Measurements from ENCODE around the gene C1QTNF8. TPM values are rescaled to one million over a fixed set of nuclear protein-coding genes. Genes with fewer than 3 reads are reported as not detected.

The C1QTNF8 gene
- polyA plus RNA-seq, 1 donor (not counting 4 experiments of a cell fraction or from before 2014, with no cell fraction given), result not detected

DNA sequence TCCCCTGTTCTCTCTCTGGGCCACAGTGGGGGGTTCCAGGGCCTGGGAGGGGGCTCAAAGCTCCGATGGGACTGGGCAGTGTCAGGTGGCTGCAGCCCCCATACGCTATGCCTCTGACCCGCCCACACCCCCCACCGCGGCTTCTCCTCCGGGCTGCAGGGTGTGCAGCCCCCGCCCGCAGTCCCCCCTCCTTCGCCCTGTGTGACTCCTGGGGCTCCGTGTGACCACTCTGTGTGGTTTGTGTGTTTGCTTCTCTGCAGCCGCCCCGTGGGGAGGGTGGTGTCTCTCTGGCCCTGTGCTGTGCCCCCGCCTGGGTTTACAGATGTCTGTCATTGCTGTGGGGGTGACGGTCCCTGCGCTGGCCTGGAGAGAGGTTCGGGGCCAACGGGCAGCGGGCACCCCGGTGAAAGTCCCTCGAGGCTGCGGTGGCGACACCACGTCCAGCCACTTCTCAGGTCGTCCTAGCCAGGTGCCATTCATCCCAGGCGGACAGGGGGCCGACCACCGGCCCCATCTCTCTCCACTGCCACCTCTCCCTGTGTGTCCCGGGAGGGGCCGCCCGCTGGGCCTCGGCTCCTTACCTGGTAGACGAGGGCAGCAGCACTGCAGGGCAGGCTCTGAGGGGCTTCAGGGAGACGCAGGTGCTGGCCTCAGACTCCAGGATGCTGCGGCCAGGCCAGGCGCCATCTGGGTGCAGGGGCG is 18.0 kb downstream of the C1QTNF8 start:
- H3K27ac ChIP-seq (ENCODE audit: control insufficient read depth, insufficient read depth, low read length), result no peak overlapping the region
- H3K9me1 ChIP-seq (ENCODE audit: control insufficient read depth, extremely low read depth, insufficient read depth, low read length), result no peaks in the 10 kb centered on the region
- FAIRE-seq, result no peak
- H4K20me1 ChIP-seq (ENCODE audit: control insufficient read depth, extremely low read depth, insufficient read depth, low read length), result no peaks in the 10 kb centered on the region
- no peak for TF ChIP-seq EZH2 (IDR thresholded peaks at IDR 0.05; ENCODE audit: low read length)
- TF ChIP-seq, protein P1, sequence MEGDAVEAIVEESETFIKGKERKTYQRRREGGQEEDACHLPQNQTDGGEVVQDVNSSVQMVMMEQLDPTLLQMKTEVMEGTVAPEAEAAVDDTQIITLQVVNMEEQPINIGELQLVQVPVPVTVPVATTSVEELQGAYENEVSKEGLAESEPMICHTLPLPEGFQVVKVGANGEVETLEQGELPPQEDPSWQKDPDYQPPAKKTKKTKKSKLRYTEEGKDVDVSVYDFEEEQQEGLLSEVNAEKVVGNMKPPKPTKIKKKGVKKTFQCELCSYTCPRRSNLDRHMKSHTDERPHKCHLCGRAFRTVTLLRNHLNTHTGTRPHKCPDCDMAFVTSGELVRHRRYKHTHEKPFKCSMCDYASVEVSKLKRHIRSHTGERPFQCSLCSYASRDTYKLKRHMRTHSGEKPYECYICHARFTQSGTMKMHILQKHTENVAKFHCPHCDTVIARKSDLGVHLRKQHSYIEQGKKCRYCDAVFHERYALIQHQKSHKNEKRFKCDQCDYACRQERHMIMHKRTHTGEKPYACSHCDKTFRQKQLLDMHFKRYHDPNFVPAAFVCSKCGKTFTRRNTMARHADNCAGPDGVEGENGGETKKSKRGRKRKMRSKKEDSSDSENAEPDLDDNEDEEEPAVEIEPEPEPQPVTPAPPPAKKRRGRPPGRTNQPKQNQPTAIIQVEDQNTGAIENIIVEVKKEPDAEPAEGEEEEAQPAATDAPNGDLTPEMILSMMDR (optimal IDR thresholded peaks at IDR 0.05 in 1 of 3, IDR thresholded peaks at IDR 0.05 in 1 of 3, conservative IDR thresholded peaks at IDR 0.05 in 1 of 3; ENCODE audit: extremely low read depth in 1 of 3, insufficient read depth in 2 of 3, low read length in 3 of 3), result no peak
- no peak overlapping the region for H3K4me3 ChIP-seq (ENCODE audit: control insufficient read depth in 2 of 3, extremely low read depth in 1 of 3, insufficient read depth in 2 of 3, low read depth in 1 of 3, low read length in 3 of 3)
- no peaks in the 10 kb centered on the region for H3K4me1 ChIP-seq (ENCODE audit: control insufficient read depth, extremely low read depth, insufficient read depth, low read length)
- no peaks in the 10 kb centered on the region for H3K9me3 ChIP-seq (ENCODE audit: control insufficient read depth, low read depth, low read length)
- H3K36me3 ChIP-seq (ENCODE audit: control insufficient read depth in 2 of 2, extremely low read depth in 1 of 2, insufficient read depth in 2 of 2, low read length in 2 of 2), result no peaks in the 10 kb centered on the region
- no peak overlapping the region for H3K9ac ChIP-seq (ENCODE audit: control insufficient read depth, extremely low read depth, insufficient read depth, low read length)
- H3K4me2 ChIP-seq (ENCODE audit: control insufficient read depth, extremely low read depth, insufficient read depth, low read depth, low read length), result no peak overlapping the region
- H2AFZ ChIP-seq (ENCODE audit: control insufficient read depth, low read length), result no peak overlapping the region
- no peaks in the 10 kb centered on the region for H3K79me2 ChIP-seq (ENCODE audit: control insufficient read depth, insufficient read depth, low read length)
- H3K27me3 ChIP-seq (ENCODE audit: control insufficient read depth, extremely low read depth, insufficient read depth, low read length), result peaks cover 24% of the 10 kb centered on the region
- no peak for DNase-seq (ENCODE audit: low read depth, low spot score)
- dilution Hi-C loops (cut with MboI; ENCODE audit: extremely low pct_ligation_motif_present, low sequenced_read_pairs), result no loop called here

DNA sequence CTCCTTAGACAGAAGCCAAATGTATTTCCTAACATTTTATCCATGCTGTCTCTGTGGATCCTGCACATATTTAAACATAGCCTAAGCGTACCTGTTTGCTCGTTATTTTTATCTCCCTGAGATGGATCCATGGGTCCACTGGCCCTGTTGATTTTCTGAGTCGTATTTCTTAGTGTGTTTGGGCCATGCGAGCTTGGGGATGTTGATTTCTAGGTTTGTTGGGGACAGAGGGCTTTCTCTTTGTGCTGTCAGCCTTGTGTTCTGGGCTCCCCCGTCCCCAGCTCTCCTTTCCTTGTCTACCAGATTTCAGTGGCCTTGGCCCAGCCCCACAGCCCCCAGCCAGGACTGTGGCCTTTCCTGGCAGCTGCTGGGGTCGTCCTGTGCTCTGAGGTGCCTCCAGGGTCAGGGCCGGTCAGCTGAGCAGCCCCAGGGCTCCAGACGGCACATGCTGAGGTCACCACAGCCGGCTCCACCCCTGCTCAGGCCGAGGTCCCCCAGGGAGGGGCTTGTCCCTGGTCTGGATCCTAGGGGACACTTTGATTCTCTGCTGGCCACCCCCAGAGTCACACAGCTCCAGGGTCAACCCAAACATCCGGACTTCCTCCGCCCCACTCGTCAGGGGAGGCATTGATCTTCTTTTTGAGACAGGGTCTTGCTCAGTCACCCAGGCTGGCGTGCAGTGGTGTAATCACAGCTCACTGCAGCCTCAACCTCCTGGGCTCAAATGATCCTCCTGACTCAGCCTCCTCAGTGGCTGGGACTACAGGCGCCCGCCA is 19.1 kb downstream of the C1QTNF8 start:
- Histone ChIP-seq H3K4me2 (ENCODE audit: control insufficient read depth, extremely low read depth, insufficient read depth, low read depth, low read length) (no peak overlapping the region), H4K20me1 (ENCODE audit: control insufficient read depth, extremely low read depth, insufficient read depth, low read length) (no peaks in the 10 kb centered on the region), H3K27me3 (ENCODE audit: control insufficient read depth, extremely low read depth, insufficient read depth, low read length) (peaks cover 28% of the 10 kb centered on the region), H3K4me1 (ENCODE audit: control insufficient read depth, extremely low read depth, insufficient read depth, low read length) (no peaks in the 10 kb centered on the region), H3K36me3 (ENCODE audit: control insufficient read depth in 2 of 2, extremely low read depth in 1 of 2, insufficient read depth in 2 of 2, low read length in 2 of 2) (no peaks in the 10 kb centered on the region), H3K9me3 (ENCODE audit: control insufficient read depth, low read depth, low read length) (no peaks in the 10 kb centered on the region), H3K27ac (ENCODE audit: control insufficient read depth, insufficient read depth, low read length) (no peak overlapping the region), H2AFZ (ENCODE audit: control insufficient read depth, low read length) (no peak overlapping the region), H3K4me3 (ENCODE audit: control insufficient read depth in 2 of 3, extremely low read depth in 1 of 3, insufficient read depth in 2 of 3, low read depth in 1 of 3, low read length in 3 of 3) (no peak overlapping the region), H3K9ac (ENCODE audit: control insufficient read depth, extremely low read depth, insufficient read depth, low read length) (no peak overlapping the region), H3K9me1 (ENCODE audit: control insufficient read depth, extremely low read depth, insufficient read depth, low read length) (no peaks in the 10 kb centered on the region), H3K79me2 (ENCODE audit: control insufficient read depth, insufficient read depth, low read length) (no peaks in the 10 kb centered on the region)
- no peak for DNase-seq (ENCODE audit: low read depth, low spot score)
- dilution Hi-C loops (cut with MboI; ENCODE audit: extremely low pct_ligation_motif_present, low sequenced_read_pairs), result no loop called here
- TF ChIP-seq, protein P1 (optimal IDR thresholded peaks at IDR 0.05 in 1 of 3, IDR thresholded peaks at IDR 0.05 in 1 of 3, conservative IDR thresholded peaks at IDR 0.05 in 1 of 3; ENCODE audit: extremely low read depth in 1 of 3, insufficient read depth in 2 of 3, low read length in 3 of 3), result no peak
- no peak for TF ChIP-seq EZH2 (IDR thresholded peaks at IDR 0.05; ENCODE audit: low read length)
- no peak for FAIRE-seq
